Hepatocyte (in vitro differentiated cells): ENCODE data around the gene TEX14.

Experiments used
- EZH2 ChIP-seq: fragments of 200-600 bp; sonication (generic); IDR thresholded peaks from 2 replicates; pipeline ENCODE4 v1.6.1; 2016; ENCODE audit warnings: antibody characterized with exemption, mild to moderate bottlenecking, borderline replicate concordance
- EZH2phosphoT487 ChIP-seq: fragments of 200-600 bp; sonication (generic); IDR thresholded peaks from one replicate; pipeline ENCODE4 v1.6.1; 2018; ENCODE audit warnings: antibody characterized with exemption, mild to moderate bottlenecking, low read depth, moderate library complexity; ENCODE audit not compliant: unreplicated experiment, severe bottlenecking
- TF ChIP-seq, protein P1 (sequence below): fragments of 200-600 bp; sonication (generic); IDR thresholded peaks from 2 replicates; pipeline ENCODE4 v1.5.1; 2016; ENCODE audit warnings: antibody characterized with exemption, mild to moderate bottlenecking; ENCODE audit not compliant: poor library complexity

DNA sequence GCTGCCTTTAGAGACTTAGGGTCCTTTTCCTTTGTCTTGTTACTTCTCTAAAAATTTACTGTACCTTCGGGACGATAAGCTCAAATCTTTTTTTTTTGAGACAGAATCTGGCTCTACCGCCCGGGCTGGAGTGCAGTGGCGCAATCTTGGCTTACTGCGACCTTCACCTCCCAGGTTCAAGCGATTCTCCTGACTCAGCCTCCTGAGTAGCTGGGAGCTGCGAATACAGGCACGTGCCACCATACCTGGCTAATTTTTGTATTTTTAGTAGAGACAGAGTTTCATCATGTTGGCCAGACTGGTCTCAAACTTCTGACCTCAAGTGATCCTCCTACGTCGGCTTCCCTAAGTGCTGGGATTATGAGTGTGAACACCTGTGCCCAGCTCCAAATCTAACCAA lies 7.9 kb upstream of the TEX14 start:
- TF ChIP-seq EZH2 (no peak), EZH2phosphoT487 (no peak)
- TF ChIP-seq, protein P1, sequence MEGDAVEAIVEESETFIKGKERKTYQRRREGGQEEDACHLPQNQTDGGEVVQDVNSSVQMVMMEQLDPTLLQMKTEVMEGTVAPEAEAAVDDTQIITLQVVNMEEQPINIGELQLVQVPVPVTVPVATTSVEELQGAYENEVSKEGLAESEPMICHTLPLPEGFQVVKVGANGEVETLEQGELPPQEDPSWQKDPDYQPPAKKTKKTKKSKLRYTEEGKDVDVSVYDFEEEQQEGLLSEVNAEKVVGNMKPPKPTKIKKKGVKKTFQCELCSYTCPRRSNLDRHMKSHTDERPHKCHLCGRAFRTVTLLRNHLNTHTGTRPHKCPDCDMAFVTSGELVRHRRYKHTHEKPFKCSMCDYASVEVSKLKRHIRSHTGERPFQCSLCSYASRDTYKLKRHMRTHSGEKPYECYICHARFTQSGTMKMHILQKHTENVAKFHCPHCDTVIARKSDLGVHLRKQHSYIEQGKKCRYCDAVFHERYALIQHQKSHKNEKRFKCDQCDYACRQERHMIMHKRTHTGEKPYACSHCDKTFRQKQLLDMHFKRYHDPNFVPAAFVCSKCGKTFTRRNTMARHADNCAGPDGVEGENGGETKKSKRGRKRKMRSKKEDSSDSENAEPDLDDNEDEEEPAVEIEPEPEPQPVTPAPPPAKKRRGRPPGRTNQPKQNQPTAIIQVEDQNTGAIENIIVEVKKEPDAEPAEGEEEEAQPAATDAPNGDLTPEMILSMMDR = no peak
